ENCODE data around the gene NELFB.
A peak's percentile ranks its signal among the peaks of the same experiment; 100 is the strongest.

DNA sequence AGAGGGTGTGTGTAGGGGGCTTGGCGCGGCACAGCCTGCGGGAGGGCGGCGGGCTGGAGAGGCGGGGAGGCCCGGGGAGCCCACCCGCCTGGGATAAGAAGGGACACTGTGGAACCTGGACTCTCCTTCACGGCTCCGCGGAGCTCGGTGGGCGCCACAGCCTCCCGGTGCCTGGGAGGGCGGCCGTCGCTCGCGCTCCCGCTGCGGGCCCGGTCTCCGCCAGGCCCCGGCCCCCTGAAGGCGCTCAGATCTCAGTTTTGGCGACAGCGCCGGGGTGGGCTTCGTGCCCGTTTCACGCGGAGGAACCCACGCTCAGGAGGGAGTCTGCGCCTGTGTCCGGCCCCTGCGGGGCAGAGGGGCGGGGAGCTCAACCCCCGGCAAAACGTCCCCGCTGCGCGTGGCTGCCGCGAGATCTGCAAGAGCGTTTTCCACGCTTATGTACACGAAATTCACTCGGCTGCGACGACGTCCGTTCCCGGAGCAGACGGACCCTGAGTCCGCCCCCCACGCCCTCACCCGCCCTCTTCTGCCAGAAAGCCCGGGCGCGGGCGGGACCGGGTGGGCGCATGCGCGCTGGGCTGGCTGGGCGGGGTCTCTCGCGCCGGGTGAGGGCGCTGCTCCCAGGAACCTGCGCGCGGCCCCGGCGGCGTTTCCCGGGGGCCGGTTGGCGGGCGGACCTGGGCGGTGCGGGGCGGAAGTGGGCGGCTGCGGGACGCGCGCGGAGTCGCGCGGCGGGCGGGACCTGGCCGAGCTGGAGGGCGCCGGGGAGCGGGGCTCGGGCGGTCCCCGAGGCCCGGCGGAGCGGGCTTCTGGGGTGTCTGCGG, at the start of gene NELFB:
- TF ChIP-seq ZNF565 (CRISPR knock-in tag; conservative IDR thresholded peaks at IDR 0.05; ENCODE audit: low read depth) = no peak
- TF ChIP-seq GLIS3 (CRISPR knock-in tag; IDR thresholded peaks at IDR 0.05) = no peak
- TF ChIP-seq, protein P1, sequence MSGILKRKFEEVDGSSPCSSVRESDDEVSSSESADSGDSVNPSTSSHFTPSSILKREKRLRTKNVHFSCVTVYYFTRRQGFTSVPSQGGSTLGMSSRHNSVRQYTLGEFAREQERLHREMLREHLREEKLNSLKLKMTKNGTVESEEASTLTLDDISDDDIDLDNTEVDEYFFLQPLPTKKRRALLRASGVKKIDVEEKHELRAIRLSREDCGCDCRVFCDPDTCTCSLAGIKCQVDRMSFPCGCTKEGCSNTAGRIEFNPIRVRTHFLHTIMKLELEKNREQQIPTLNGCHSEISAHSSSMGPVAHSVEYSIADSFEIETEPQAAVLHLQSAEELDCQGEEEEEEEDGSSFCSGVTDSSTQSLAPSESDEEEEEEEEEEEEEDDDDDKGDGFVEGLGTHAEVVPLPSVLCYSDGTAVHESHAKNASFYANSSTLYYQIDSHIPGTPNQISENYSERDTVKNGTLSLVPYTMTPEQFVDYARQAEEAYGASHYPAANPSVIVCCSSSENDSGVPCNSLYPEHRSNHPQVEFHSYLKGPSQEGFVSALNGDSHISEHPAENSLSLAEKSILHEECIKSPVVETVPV (CRISPR knock-in tag; IDR thresholded peaks at IDR 0.05) = no peak
- TF ChIP-seq RARB (CRISPR knock-in tag; IDR thresholded peaks at IDR 0.05) = no peak
- TF ChIP-seq PPARA (CRISPR knock-in tag; IDR thresholded peaks at IDR 0.05; ENCODE audit: borderline replicate concordance) = no peak
- TF ChIP-seq ZC3H10 (CRISPR knock-in tag; IDR thresholded peaks at IDR 0.05) = 0 out of 2 replicates have a peak, but pooled peaks have one; percentile 15
- no peak for TF ChIP-seq ARNTL (CRISPR knock-in tag; IDR thresholded peaks at IDR 0.05; ENCODE audit: borderline replicate concordance, low read depth)
- no peak for TF ChIP-seq OSR1 (CRISPR knock-in tag; IDR thresholded peaks at IDR 0.05)
- no peak for TF ChIP-seq ZFP3 (CRISPR knock-in tag; IDR thresholded peaks at IDR 0.05)
- no peak for TF ChIP-seq ZNF8 (CRISPR knock-in tag; IDR thresholded peaks at IDR 0.05)
- TF ChIP-seq, protein P2, sequence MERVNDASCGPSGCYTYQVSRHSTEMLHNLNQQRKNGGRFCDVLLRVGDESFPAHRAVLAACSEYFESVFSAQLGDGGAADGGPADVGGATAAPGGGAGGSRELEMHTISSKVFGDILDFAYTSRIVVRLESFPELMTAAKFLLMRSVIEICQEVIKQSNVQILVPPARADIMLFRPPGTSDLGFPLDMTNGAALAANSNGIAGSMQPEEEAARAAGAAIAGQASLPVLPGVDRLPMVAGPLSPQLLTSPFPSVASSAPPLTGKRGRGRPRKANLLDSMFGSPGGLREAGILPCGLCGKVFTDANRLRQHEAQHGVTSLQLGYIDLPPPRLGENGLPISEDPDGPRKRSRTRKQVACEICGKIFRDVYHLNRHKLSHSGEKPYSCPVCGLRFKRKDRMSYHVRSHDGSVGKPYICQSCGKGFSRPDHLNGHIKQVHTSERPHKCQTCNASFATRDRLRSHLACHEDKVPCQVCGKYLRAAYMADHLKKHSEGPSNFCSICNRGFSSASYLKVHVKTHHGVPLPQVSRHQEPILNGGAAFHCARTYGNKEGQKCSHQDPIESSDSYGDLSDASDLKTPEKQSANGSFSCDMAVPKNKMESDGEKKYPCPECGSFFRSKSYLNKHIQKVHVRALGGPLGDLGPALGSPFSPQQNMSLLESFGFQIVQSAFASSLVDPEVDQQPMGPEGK (CRISPR knock-in tag; IDR thresholded peaks at IDR 0.05; ENCODE audit: borderline replicate concordance) = no peak
- TF ChIP-seq ZFP30 (CRISPR knock-in tag; IDR thresholded peaks at IDR 0.05) = no peak
- TF ChIP-seq ISL1 (CRISPR knock-in tag; IDR thresholded peaks at IDR 0.05) = no peak
- TF ChIP-seq CREB5 (CRISPR knock-in tag; IDR thresholded peaks at IDR 0.05; ENCODE audit: low read depth) = no peak
